ENCODE measurements around the gene PAPPA.
A peak's percentile ranks its signal among the peaks of the same experiment; 100 is the strongest.

The PAPPA gene

GRCh38 chr9:116355153-116355921 lies 201.7 kb downstream of the PAPPA start:
- DNase-seq (ENCODE audit: low read depth): peak; percentile 13
- TF ChIP-seq POLR2A (IDR thresholded peaks at IDR 0.05; ENCODE audit: extremely low read depth, insufficient read length) (no peak), CTCF (IDR thresholded peaks at IDR 0.05; ENCODE audit: low read depth, low read length) (no peak)
- TF ChIP-seq, protein P1, sequence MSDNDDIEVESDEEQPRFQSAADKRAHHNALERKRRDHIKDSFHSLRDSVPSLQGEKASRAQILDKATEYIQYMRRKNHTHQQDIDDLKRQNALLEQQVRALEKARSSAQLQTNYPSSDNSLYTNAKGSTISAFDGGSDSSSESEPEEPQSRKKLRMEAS (IDR thresholded peaks at IDR 0.05; ENCODE audit: low read depth, low read length): no peak
- no peak overlapping the region for H3K4me3 ChIP-seq (ENCODE audit: low read depth, low read length)

GRCh38 chr9:116358251-116358650 lies 204.7 kb downstream of the PAPPA start:
- TF ChIP-seq, protein P1 (IDR thresholded peaks at IDR 0.05; ENCODE audit: low read depth, low read length): no peak
- TF ChIP-seq CTCF (IDR thresholded peaks at IDR 0.05; ENCODE audit: low read depth, low read length) (no peak), POLR2A (IDR thresholded peaks at IDR 0.05; ENCODE audit: extremely low read depth, insufficient read length) (no peak), MYC (IDR thresholded peaks at IDR 0.05; ENCODE audit: low read depth, low read length) (no peak)
- H3K4me3 ChIP-seq (ENCODE audit: low read depth, low read length): no peak overlapping the region
- DNase-seq (ENCODE audit: low read depth): no peak

GRCh38 chr9:116360016-116360415 lies 206.4 kb downstream of the PAPPA start:
- DNase-seq (ENCODE audit: low read depth): no peak
- TF ChIP-seq CTCF (IDR thresholded peaks at IDR 0.05; ENCODE audit: low read depth, low read length): no peak
- no peak for TF ChIP-seq POLR2A (IDR thresholded peaks at IDR 0.05; ENCODE audit: extremely low read depth, insufficient read length)
- TF ChIP-seq, protein P1 (IDR thresholded peaks at IDR 0.05; ENCODE audit: low read depth, low read length): no peak
- no peak for TF ChIP-seq MYC (IDR thresholded peaks at IDR 0.05; ENCODE audit: low read depth, low read length)
- H3K4me3 ChIP-seq (ENCODE audit: low read depth, low read length): no peak overlapping the region

DNA sequence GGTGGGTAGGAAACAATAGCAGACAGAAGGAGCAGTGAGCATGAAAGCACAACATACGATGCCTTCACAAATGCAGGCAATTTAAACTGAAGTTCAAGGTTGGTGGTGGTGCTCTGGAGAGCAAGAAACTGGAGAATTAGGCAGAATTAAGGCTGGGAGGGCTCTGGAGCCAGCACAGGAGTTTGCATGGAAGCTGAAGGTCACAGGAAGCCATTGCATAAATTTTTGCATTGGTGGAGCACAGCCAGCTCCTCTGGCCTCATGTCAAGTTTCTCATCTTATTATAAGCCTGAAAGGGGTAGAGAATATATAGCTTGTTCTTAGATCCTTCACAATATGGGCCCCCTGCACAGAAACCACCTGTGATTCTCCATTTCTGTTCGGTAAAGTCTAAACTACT lies 207.4 kb downstream of the PAPPA start:
- no peak for TF ChIP-seq POLR2A (IDR thresholded peaks at IDR 0.05; ENCODE audit: extremely low read depth, insufficient read length)
- TF ChIP-seq MYC (IDR thresholded peaks at IDR 0.05; ENCODE audit: low read depth, low read length): no peak
- TF ChIP-seq, protein P1 (IDR thresholded peaks at IDR 0.05; ENCODE audit: low read depth, low read length): no peak
- no peak for DNase-seq (ENCODE audit: low read depth)
- no peak overlapping the region for H3K4me3 ChIP-seq (ENCODE audit: low read depth, low read length)

DNA sequence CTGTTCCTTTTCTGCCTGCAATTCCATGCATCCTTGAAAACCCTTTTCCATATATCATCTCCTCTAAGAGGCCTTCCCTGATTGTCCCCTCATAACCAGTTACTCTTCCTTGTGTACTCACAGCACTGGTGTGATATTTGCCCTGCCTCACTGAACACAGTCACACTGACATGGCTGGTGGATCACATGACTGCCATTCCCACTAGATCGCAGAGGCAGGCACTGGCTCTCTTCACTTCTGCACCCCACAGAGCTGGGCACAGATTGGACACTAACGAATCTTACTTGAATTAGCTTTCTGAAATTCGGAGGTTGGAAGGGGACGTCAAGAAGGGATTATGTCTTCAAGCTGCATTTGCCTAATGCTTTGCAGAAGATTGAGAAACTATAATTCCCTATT lies 208.0 kb downstream of the PAPPA start:
- TF ChIP-seq, protein P1 (IDR thresholded peaks at IDR 0.05; ENCODE audit: low read depth, low read length): no peak
- no peak for TF ChIP-seq MYC (IDR thresholded peaks at IDR 0.05; ENCODE audit: low read depth, low read length)
- no peak for TF ChIP-seq POLR2A (IDR thresholded peaks at IDR 0.05; ENCODE audit: extremely low read depth, insufficient read length)
- no peak for TF ChIP-seq CTCF (IDR thresholded peaks at IDR 0.05; ENCODE audit: low read depth, low read length)
- no peak for DNase-seq (ENCODE audit: low read depth)

DNA sequence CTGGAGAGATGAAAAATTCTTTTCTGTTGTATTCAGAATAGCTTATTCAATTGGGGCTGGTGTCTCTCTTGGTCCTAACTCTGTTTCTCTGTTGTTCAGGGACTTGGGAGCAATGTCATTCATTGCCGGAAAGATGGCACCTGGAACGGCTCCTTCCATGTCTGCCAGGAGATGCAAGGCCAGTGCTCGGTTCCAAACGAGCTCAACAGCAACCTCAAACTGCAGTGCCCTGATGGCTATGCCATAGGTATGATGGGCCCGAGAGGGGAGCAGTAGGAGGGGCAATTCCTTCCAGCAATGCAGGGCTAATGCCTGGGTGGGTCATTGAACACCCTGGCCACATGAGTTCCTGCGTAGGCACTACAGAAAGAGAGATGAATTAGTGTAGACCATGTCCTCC lies 208.9 kb downstream of the PAPPA start:
- no peak for DNase-seq (ENCODE audit: low read depth)
- TF ChIP-seq, protein P1 (IDR thresholded peaks at IDR 0.05; ENCODE audit: low read depth, low read length): no peak
- no peak for TF ChIP-seq MYC (IDR thresholded peaks at IDR 0.05; ENCODE audit: low read depth, low read length)
- TF ChIP-seq CTCF (IDR thresholded peaks at IDR 0.05; ENCODE audit: low read depth, low read length): no peak
- TF ChIP-seq POLR2A (IDR thresholded peaks at IDR 0.05; ENCODE audit: extremely low read depth, insufficient read length): no peak
- H3K4me3 ChIP-seq (ENCODE audit: low read depth, low read length): no peak overlapping the region

More for the DNA sequence above, 208.0 kb downstream of the PAPPA start:
- H3K4me3 ChIP-seq (ENCODE audit: low read depth, low read length): no peak overlapping the region
